Measurements from ENCODE around the gene ROMO1.
"Not testable (repeated sequence)": the region's sequence is repeated elsewhere in the genome, so short reads cannot be mapped to it uniquely, and the experiment has no call there.

ROMO1 gene

DNA sequence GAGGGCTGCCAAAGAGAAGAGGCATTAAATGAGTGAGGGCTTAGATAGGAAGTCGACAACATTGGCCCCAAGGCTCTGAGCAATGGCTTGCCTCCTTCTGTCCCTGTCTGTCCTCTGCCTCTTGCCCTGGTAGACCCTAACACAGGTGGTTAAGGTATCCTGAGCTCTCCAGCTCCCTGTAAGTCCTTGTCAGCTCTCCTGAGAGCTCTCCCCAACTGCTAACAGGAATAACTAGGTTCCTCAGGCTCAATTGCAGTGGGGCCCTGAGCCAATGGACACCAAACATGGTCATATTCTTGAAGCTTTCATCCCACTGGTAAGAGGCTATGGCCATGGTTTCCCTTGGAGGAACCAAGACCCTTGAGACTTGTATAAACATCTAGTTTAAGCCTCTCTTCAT lies 29.5 kb upstream of the ROMO1 start:
- Histone ChIP-seq H3K4me2 (ENCODE audit: low read length) (no peak overlapping the region), H3K4me3 (ENCODE audit: low read length) (no peak overlapping the region), H3K36me3 (ENCODE audit: control insufficient read depth, insufficient read depth, low read length) (peaks cover 4% of the 10 kb centered on the region), H4K8ac (ENCODE audit: low read depth, low read length) (no peak overlapping the region), H3K79me1 (ENCODE audit: low read length) (no peaks in the 10 kb centered on the region), H3K9ac (ENCODE audit: low read length) (no peak overlapping the region), H3K4ac (ENCODE audit: low read depth, low read length) (no peak overlapping the region), H3K23ac (ENCODE audit: low read length) (no peak overlapping the region), H3K27me3 (ENCODE audit: insufficient read depth, low read length, poor library complexity) (no peaks in the 10 kb centered on the region), H2BK15ac (replicated peaks; ENCODE audit: low read depth) (no peak overlapping the region), H3K18ac (ENCODE audit: low read length) (no peak overlapping the region), H4K5ac (ENCODE audit: low read length) (no peak overlapping the region), H2BK120ac (ENCODE audit: low read depth, low read length) (no peak overlapping the region), H3K56ac (ENCODE audit: low read length) (no peak overlapping the region), H2BK5ac (ENCODE audit: low read length) (no peak overlapping the region), H3K79me2 (ENCODE audit: control insufficient read depth, insufficient read depth, low read length) (no peaks in the 10 kb centered on the region), H3K4me1 (ENCODE audit: control insufficient read depth, low read depth, low read length) (no peaks in the 10 kb centered on the region), H3K27ac (ENCODE audit: low read depth, low read length) (no peak overlapping the region), H2AK5ac (ENCODE audit: low read length) (no peak overlapping the region)
- no peak for DNase-seq
- WGBS (ENCODE audit: extremely low coverage, insufficient coverage, low lambda C conversion rate), result no CpG with 5 or more reads among the region's 1 CpG

GRCh38 chr20:35673884-35674283 lies 25.3 kb upstream of the ROMO1 start:
- DNase-seq, result no peak
- no peak overlapping the region for H3K18ac ChIP-seq (ENCODE audit: low read length)
- no peak overlapping the region for H2BK15ac ChIP-seq (replicated peaks; ENCODE audit: low read depth)
- no peak overlapping the region for H3K4me3 ChIP-seq (ENCODE audit: low read length)
- no peak overlapping the region for H2AK5ac ChIP-seq (ENCODE audit: low read length)
- H3K36me3 ChIP-seq (ENCODE audit: control insufficient read depth, insufficient read depth, low read length), result peaks cover 4% of the 10 kb centered on the region
- H3K79me2 ChIP-seq (ENCODE audit: control insufficient read depth, insufficient read depth, low read length), result no peaks in the 10 kb centered on the region
- H3K4me1 ChIP-seq (ENCODE audit: control insufficient read depth, low read depth, low read length), result no peaks in the 10 kb centered on the region
- no CpG with 5 or more reads among the region's 4 CpGs for WGBS (ENCODE audit: extremely low coverage, insufficient coverage, low lambda C conversion rate)
- no peak overlapping the region for H3K56ac ChIP-seq (ENCODE audit: low read length)
- no peaks in the 10 kb centered on the region for H3K27me3 ChIP-seq (ENCODE audit: insufficient read depth, low read length, poor library complexity)
- no peak overlapping the region for H2BK5ac ChIP-seq (ENCODE audit: low read length)
- no peak overlapping the region for H2BK120ac ChIP-seq (ENCODE audit: low read depth, low read length)
- H3K4me2 ChIP-seq (ENCODE audit: low read length), result no peak overlapping the region
- no peak overlapping the region for H3K9ac ChIP-seq (ENCODE audit: low read length)
- no peak overlapping the region for H3K27ac ChIP-seq (ENCODE audit: low read depth, low read length)
- no peak overlapping the region for H3K4ac ChIP-seq (ENCODE audit: low read depth, low read length)
- H4K5ac ChIP-seq (ENCODE audit: low read length), result no peak overlapping the region
- H3K23ac ChIP-seq (ENCODE audit: low read length), result no peak overlapping the region
- H4K8ac ChIP-seq (ENCODE audit: low read depth, low read length), result no peak overlapping the region
- no peaks in the 10 kb centered on the region for H3K79me1 ChIP-seq (ENCODE audit: low read length)

DNA sequence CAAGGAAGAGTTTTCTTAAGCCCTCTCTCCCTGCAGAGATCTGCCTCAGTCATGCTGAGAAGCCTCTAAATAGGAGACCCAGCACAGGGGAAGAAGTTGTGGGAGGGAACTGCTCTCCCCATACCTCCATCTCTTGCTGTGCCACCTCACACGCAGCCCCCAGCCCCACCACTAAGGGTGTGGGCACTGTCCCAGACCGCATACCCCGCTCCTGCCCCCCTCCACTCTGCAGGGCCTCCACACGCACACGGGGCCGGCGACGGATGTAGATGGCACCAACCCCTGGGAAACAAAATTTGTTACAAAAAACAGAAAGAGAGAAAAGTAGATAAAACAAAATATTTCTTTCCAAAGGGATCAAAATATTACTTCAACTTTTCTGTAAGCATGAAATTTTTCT lies 24.3 kb upstream of the ROMO1 start:
- DNase-seq, result no peak
- no peak overlapping the region for H3K4me3 ChIP-seq (ENCODE audit: low read length)
- no peak overlapping the region for H3K9ac ChIP-seq (ENCODE audit: low read length)
- H2AK5ac ChIP-seq (ENCODE audit: low read length), result no peak overlapping the region
- no peak overlapping the region for H3K4ac ChIP-seq (ENCODE audit: low read depth, low read length)
- no peak overlapping the region for H4K8ac ChIP-seq (ENCODE audit: low read depth, low read length)
- no peaks in the 10 kb centered on the region for H3K79me2 ChIP-seq (ENCODE audit: control insufficient read depth, insufficient read depth, low read length)
- no peaks in the 10 kb centered on the region for H3K79me1 ChIP-seq (ENCODE audit: low read length)
- no peak overlapping the region for H2BK15ac ChIP-seq (replicated peaks; ENCODE audit: low read depth)
- no peak overlapping the region for H3K4me2 ChIP-seq (ENCODE audit: low read length)
- H3K4me1 ChIP-seq (ENCODE audit: control insufficient read depth, low read depth, low read length), result no peaks in the 10 kb centered on the region
- no peak overlapping the region for H3K56ac ChIP-seq (ENCODE audit: low read length)
- H3K36me3 ChIP-seq (ENCODE audit: control insufficient read depth, insufficient read depth, low read length), result peaks cover 4% of the 10 kb centered on the region
- no peak overlapping the region for H3K18ac ChIP-seq (ENCODE audit: low read length)
- H3K27me3 ChIP-seq (ENCODE audit: insufficient read depth, low read length, poor library complexity), result no peaks in the 10 kb centered on the region
- no peak overlapping the region for H3K27ac ChIP-seq (ENCODE audit: low read depth, low read length)
- H2BK5ac ChIP-seq (ENCODE audit: low read length), result no peak overlapping the region
- no CpG with 5 or more reads among the region's 8 CpGs for WGBS (ENCODE audit: extremely low coverage, insufficient coverage, low lambda C conversion rate)
- H3K23ac ChIP-seq (ENCODE audit: low read length), result no peak overlapping the region
- H4K5ac ChIP-seq (ENCODE audit: low read length), result no peak overlapping the region
- H2BK120ac ChIP-seq (ENCODE audit: low read depth, low read length), result no peak overlapping the region

DNA sequence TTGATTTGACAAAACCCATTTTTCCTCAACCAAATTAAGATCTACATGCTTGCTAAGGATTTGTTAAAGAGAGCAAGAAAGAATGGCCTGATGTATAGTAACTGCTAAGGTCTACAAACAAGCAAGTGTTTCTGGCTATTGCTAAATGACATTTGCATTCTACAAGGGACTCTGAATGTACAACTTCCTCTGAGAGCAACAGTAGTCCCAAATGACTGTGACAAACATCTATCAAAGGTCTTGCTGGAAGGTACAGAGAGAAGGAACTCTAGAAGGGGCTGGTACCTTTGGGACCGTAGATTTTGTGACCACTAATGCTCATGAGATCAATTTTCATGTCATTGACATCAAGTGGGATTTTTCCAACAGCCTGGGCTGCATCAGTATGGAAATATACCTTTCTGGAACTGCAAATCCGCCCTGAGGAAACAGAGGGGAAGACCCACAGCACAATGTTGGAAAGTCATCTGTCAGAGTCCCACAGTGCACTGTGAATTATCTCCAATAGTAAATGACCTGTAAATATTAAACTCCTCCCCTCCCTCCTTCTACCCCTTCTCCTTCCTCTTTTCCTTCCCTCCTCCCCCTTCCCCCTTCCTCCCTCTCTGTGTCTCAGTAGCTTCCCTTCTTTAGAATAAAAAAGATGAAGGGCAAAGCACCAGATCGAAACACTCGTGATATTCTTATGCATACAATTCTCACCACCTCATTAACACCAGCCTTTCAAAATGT lies 18.6 kb upstream of the ROMO1 start:
- no peak overlapping the region for H3K56ac ChIP-seq (ENCODE audit: low read length)

GRCh38 chr20:35681960-35682359 lies 17.2 kb upstream of the ROMO1 start:
- H3K4me3 ChIP-seq (ENCODE audit: low read length), result no peak overlapping the region
- no peak overlapping the region for H3K23ac ChIP-seq (ENCODE audit: low read length)
- no peak overlapping the region for H4K8ac ChIP-seq (ENCODE audit: low read depth, low read length)
- H3K36me3 ChIP-seq (ENCODE audit: control insufficient read depth, insufficient read depth, low read length), result no peaks in the 10 kb centered on the region
- H2BK5ac ChIP-seq (ENCODE audit: low read length), result no peak overlapping the region
- DNase-seq, result no peak
- H3K27ac ChIP-seq (ENCODE audit: low read depth, low read length), result no peak overlapping the region
- H4K5ac ChIP-seq (ENCODE audit: low read length), result no peak overlapping the region
- H2AK5ac ChIP-seq (ENCODE audit: low read length), result no peak overlapping the region
- H3K4ac ChIP-seq (ENCODE audit: low read depth, low read length), result no peak overlapping the region
- no peaks in the 10 kb centered on the region for H3K79me1 ChIP-seq (ENCODE audit: low read length)
- no peaks in the 10 kb centered on the region for H3K4me1 ChIP-seq (ENCODE audit: control insufficient read depth, low read depth, low read length)
- no peaks in the 10 kb centered on the region for H3K79me2 ChIP-seq (ENCODE audit: control insufficient read depth, insufficient read depth, low read length)
- no peak overlapping the region for H3K4me2 ChIP-seq (ENCODE audit: low read length)
- no peak overlapping the region for H3K18ac ChIP-seq (ENCODE audit: low read length)
- H2BK120ac ChIP-seq (ENCODE audit: low read depth, low read length), result no peak overlapping the region
- H3K9ac ChIP-seq (ENCODE audit: low read length), result no peak overlapping the region
- WGBS (ENCODE audit: extremely low coverage, insufficient coverage, low lambda C conversion rate), result 100% methylated on average over 1 of the region's 1 CpG
- no peak overlapping the region for H3K56ac ChIP-seq (ENCODE audit: low read length)
- no peaks in the 10 kb centered on the region for H3K27me3 ChIP-seq (ENCODE audit: insufficient read depth, low read length, poor library complexity)
- H2BK15ac ChIP-seq (replicated peaks; ENCODE audit: low read depth), result no peak overlapping the region

More for the DNA sequence above, 18.6 kb upstream of the ROMO1 start:
- Histone ChIP-seq H3K18ac (ENCODE audit: low read length) (no peak overlapping the region), H3K79me1 (ENCODE audit: low read length) (no peaks in the 10 kb centered on the region), H2BK120ac (ENCODE audit: low read depth, low read length) (no peak overlapping the region), H4K8ac (ENCODE audit: low read depth, low read length) (no peak overlapping the region), H3K36me3 (ENCODE audit: control insufficient read depth, insufficient read depth, low read length) (no peaks in the 10 kb centered on the region), H3K4me3 (ENCODE audit: low read length) (no peak overlapping the region), H3K27ac (ENCODE audit: low read depth, low read length) (no peak overlapping the region), H3K4me1 (ENCODE audit: control insufficient read depth, low read depth, low read length) (no peaks in the 10 kb centered on the region), H2BK5ac (ENCODE audit: low read length) (no peak overlapping the region), H3K23ac (ENCODE audit: low read length) (no peak overlapping the region), H2BK15ac (replicated peaks; ENCODE audit: low read depth) (no peak overlapping the region), H3K4me2 (ENCODE audit: low read length) (no peak overlapping the region), H3K9ac (ENCODE audit: low read length) (no peak overlapping the region), H2AK5ac (ENCODE audit: low read length) (no peak overlapping the region), H4K5ac (ENCODE audit: low read length) (no peak overlapping the region), H3K79me2 (ENCODE audit: control insufficient read depth, insufficient read depth, low read length) (no peaks in the 10 kb centered on the region), H3K27me3 (ENCODE audit: insufficient read depth, low read length, poor library complexity) (no peaks in the 10 kb centered on the region), H3K4ac (ENCODE audit: low read depth, low read length) (no peak overlapping the region)
- no peak for DNase-seq
- WGBS (ENCODE audit: extremely low coverage, insufficient coverage, low lambda C conversion rate), result no CpG with 5 or more reads among the region's 4 CpGs

- not testable (repeated sequence) for H3K4me3 ChIP-seq (ENCODE audit: low read length); H2BK15ac ChIP-seq (replicated peaks; ENCODE audit: low read depth); H3K4me1 ChIP-seq (ENCODE audit: control insufficient read depth, low read depth, low read length); H3K9ac ChIP-seq (ENCODE audit: low read length); H3K4ac ChIP-seq (ENCODE audit: low read depth, low read length); H3K36me3 ChIP-seq (ENCODE audit: control insufficient read depth, insufficient read depth, low read length); H3K56ac ChIP-seq (ENCODE audit: low read length); H2AK5ac ChIP-seq (ENCODE audit: low read length); H3K27ac ChIP-seq (ENCODE audit: low read depth, low read length); H4K5ac ChIP-seq (ENCODE audit: low read length); H3K18ac ChIP-seq (ENCODE audit: low read length); H3K79me1 ChIP-seq (ENCODE audit: low read length); H4K8ac ChIP-seq (ENCODE audit: low read depth, low read length); H3K4me2 ChIP-seq (ENCODE audit: low read length); H2BK5ac ChIP-seq (ENCODE audit: low read length); H3K27me3 ChIP-seq (ENCODE audit: insufficient read depth, low read length, poor library complexity); DNase-seq; H3K23ac ChIP-seq (ENCODE audit: low read length); H3K79me2 ChIP-seq (ENCODE audit: control insufficient read depth, insufficient read depth, low read length); H2BK120ac ChIP-seq (ENCODE audit: low read depth, low read length)
- WGBS (ENCODE audit: extremely low coverage, insufficient coverage, low lambda C conversion rate), result no CpG with 5 or more reads among the region's 9 CpGs
Measured at GRCh38 chr20:35685368-35685767, 13.8 kb upstream of the ROMO1 start.

All from mesendoderm (in vitro differentiated cells).